Pancreas (tissue), 10 donors: ENCODE measurements around the gene ING2. TPM values are rescaled to one million over a fixed set of nuclear protein-coding genes. Genes with fewer than 3 reads are reported as not detected.
"Not testable (repeated sequence)": the region's sequence is repeated elsewhere in the genome, so short reads cannot be mapped to it uniquely, and the experiment has no call there.

Source experiments
- ATAC-seq, 4 donors: fragments of 200-7000 bp; cut with Tn5 transposase; one replicate each; pipeline versions ENCODE4 v1.8.0 to v1.9.1; 2020; ENCODE audit warnings: mild to moderate bottlenecking in 4 of 4, moderate library complexity in 4 of 4
- DNase-seq, 6 donors: peaks; one replicate each; pipeline ENCODE4 v3.0.0-alpha.2; 2020
- FAIRE-seq: peaks from 2 replicates; lab custom pipeline; 2012; peaks lifted over from hg19 to GRCh38; lab: Jason Lieb, UNC
- H3K27ac ChIP-seq, 4 donors: fragments of 200-600 bp; sonication (generic); 1 replicate in 3 of 4; 2 replicates in 1 of 4; pipeline versions ENCODE4 v1.5.0 to v1.8.0; 2020
- H3K27me3 ChIP-seq, 4 donors: fragments of 200-600 bp; one replicate each; pipeline ENCODE4 v1.8.0; 2021
- H3K36me3 ChIP-seq, 3 donors: fragments of 200-600 bp; sonication (generic) in 1 of 3; one replicate each; pipeline versions ENCODE4 v1.5.0 to v1.8.0; 2020 to 2021
- H3K4me1 ChIP-seq, 3 donors: fragments of 200-600 bp; one replicate each; pipeline ENCODE4 v1.8.0; 2021
- H3K4me3 ChIP-seq, 4 donors: fragments of 200-600 bp; sonication (generic) in 2 of 4; one replicate each; pipeline versions ENCODE4 v1.5.0 to v1.8.0; 2020 to 2021
- H3K9me3 ChIP-seq, 4 donors: fragments of 200-600 bp; one replicate each; pipeline ENCODE4 v1.8.0; 2021
- CTCF ChIP-seq, 4 donors: fragments of 200-600 bp; sonication (generic) in 3 of 4; IDR thresholded peaks; one replicate each; pipeline versions ENCODE4 v1.5.0 to v1.8.0; 2021; ENCODE audit warnings: antibody characterized with exemption in 4 of 4
- WGBS, 2 donors: extraction: QIAGEN DNeasy Blood & Tissue Kit; methylation state at CpG; one replicate each; pipeline ENCODE4 v1.1.7; 2013; 5-methylcytosine and 5-hydroxymethylcytosine counted together
- intact Hi-C, 3 donors: fragments of 100-400 bp; cut with DNase I; formaldehyde crosslinking; loops; one replicate each; pipeline versions ENCODE4 v1.11.1 to v1.14.2; 2022
- polyA plus RNA-seq, 2 donors: library from polyadenylated mRNA; stranded (reverse); fragments of 200-250 nt; gene quantifications; one replicate each; pipeline ENCODE4 v1.2.3, GENCODE V29; 2013
- total RNA-seq, 6 donors: library from RNA; stranded (reverse); fragmentation: NEBNext Ultra II Directional in 4 of 6; extraction: Animal tissue kit (Norgen Biotek cat#: 25700) in 4 of 6; gene quantifications; one replicate each; pipeline versions ENCODE4 v1.2.1 to v1.2.4, GENCODE V29; 2021 to 2023
- donor health status: healthy with polysubstance abuse.
- donor health status: DM: no; HTN: no; CAD: no; lungs with moderate emphysema.
- donor health status: DM: no; HTN: no; CAD: no.
- donor health status: control.
- donor health status: control.
- donor health status: Bipolar disorder and iron deficiency.
- donor health status: DM: yes; HTN: yes; CAD: no.
- donor health status: DM: no; HTN: no; CAD: no.
- donor health status: DM: no; HTN: no; CAD: no.
- donor health status: DM: yes; HTN: yes; CAD: no.

The ING2 gene
- total and polyA plus RNA-seq, 8 donors: 3.1 to 16.9 (median 5.9) TPM

- no peak for ATAC-seq
- no peak for DNase-seq
- H3K27ac ChIP-seq: no peak overlapping the region
- no peaks in the 10 kb centered on the region for H3K4me1 ChIP-seq
- intact Hi-C loops: no loop called here
- no peaks in the 10 kb centered on the region for H3K27me3 ChIP-seq
- FAIRE-seq: no peak
- 84 to 85% methylated on average over 18 of the region's 18 CpGs for WGBS, 2 donors
- H3K9me3 ChIP-seq: no peaks in the 10 kb centered on the region
- no peak overlapping the region for H3K4me3 ChIP-seq
- no peaks in the 10 kb centered on the region for H3K36me3 ChIP-seq
- no peak for TF ChIP-seq CTCF (IDR thresholded peaks at IDR 0.05)
Observed at GRCh38 chr4:183552274-183553146, 47.7 kb downstream of the ING2 start.

GRCh38 chr4:183553147-183553478, 48.3 kb downstream of the ING2 start:
- DNase-seq, H3K9me3 ChIP-seq, ATAC-seq, H3K4me1 ChIP-seq, H3K36me3 ChIP-seq, H3K27ac ChIP-seq, H3K4me3 ChIP-seq, H3K27me3 ChIP-seq, FAIRE-seq, intact Hi-C loops: not testable (repeated sequence)
- WGBS, 2 donors: no CpG with 5 or more reads among the region's 1 CpG

GRCh38 chr4:183553601-183554345, 48.9 kb downstream of the ING2 start:
- intact Hi-C loops: no loop called here
- H3K27ac ChIP-seq: no peak overlapping the region
- ATAC-seq: no peak
- TF ChIP-seq CTCF (IDR thresholded peaks at IDR 0.05): no peak
- no peaks in the 10 kb centered on the region for H3K27me3 ChIP-seq
- no peak for DNase-seq
- 75 to 87% methylated on average over 5 of the region's 5 CpGs for WGBS, 2 donors
- no peak for FAIRE-seq
- no peaks in the 10 kb centered on the region for H3K36me3 ChIP-seq
- no peaks in the 10 kb centered on the region for H3K9me3 ChIP-seq
- H3K4me1 ChIP-seq: no peaks in the 10 kb centered on the region
- H3K4me3 ChIP-seq: no peak overlapping the region

- ATAC-seq (no peak), DNase-seq (no peak), FAIRE-seq (no peak)
- H3K27me3 ChIP-seq: no peaks in the 10 kb centered on the region
- no peaks in the 10 kb centered on the region for H3K4me1 ChIP-seq
- no peak overlapping the region for H3K27ac ChIP-seq
- H3K36me3 ChIP-seq: no peaks in the 10 kb centered on the region
- no peak overlapping the region for H3K4me3 ChIP-seq
- H3K9me3 ChIP-seq: no peaks in the 10 kb centered on the region
- intact Hi-C loops: no loop called here
- 75 to 76% methylated on average over 6 of the region's 6 CpGs for WGBS, 2 donors
- TF ChIP-seq CTCF (IDR thresholded peaks at IDR 0.05): no peak
Observed at GRCh38 chr4:183554346-183554686, 49.5 kb downstream of the ING2 start.

GRCh38 chr4:183554878-183555585, 50.2 kb downstream of the ING2 start:
- no peak for TF ChIP-seq CTCF (IDR thresholded peaks at IDR 0.05)
- no peaks in the 10 kb centered on the region for H3K27me3 ChIP-seq
- 49 to 64% methylated on average over 8 of the region's 8 CpGs for WGBS, 2 donors
- no peak overlapping the region for H3K27ac ChIP-seq
- H3K4me3 ChIP-seq: no peak overlapping the region
- intact Hi-C loops: no loop called here
- no peak for DNase-seq
- ATAC-seq: peak in 2 of 4 donors; percentile 28 to 58
- FAIRE-seq: no peak
- no peaks in the 10 kb centered on the region for H3K9me3 ChIP-seq
- H3K4me1 ChIP-seq: no peaks in the 10 kb centered on the region
- no peaks in the 10 kb centered on the region for H3K36me3 ChIP-seq
